K562 (cell line): ENCODE results near the gene WFIKKN1. TPM values are rescaled to one million over a fixed set of nuclear protein-coding genes. Genes with fewer than 3 reads are reported as not detected.

Source experiments
- ARID2 ChIP-seq: fragments of 450-650 bp; IDR thresholded peaks from 2 replicates; pipeline ENCODE4 v1.6.1; 2017; ENCODE audit warnings: antibody characterized with exemption, mild to moderate bottlenecking
- ATF1 ChIP-seq, 2 experiments: fragments of 450-650 bp in 1 of 2; IDR thresholded peaks; 2 replicates each; pipeline ENCODE4 v1.6.1; 2016; ENCODE audit warnings: missing compliant biosample characterization in 1 of 2, missing genetic modification characterization in 1 of 2
- CBX3 ChIP-seq, 2 experiments: IDR thresholded peaks; 1 replicate in 1 of 2; 2 replicates in 1 of 2; pipeline ENCODE4 v1.6.1; 2012; ENCODE audit warnings: inconsistent platforms in 2 of 2, low read length in 2 of 2, borderline replicate concordance in 1 of 2, control low read depth in 1 of 2
- CREM ChIP-seq: IDR thresholded peaks from 2 replicates; pipeline ENCODE4 v1.6.1; 2014; ENCODE audit warnings: antibody characterized with exemption, low read depth
- E2F1 ChIP-seq: sonication (generic); formaldehyde crosslinking; IDR thresholded peaks from 2 replicates; pipeline ENCODE4 v1.8.1; 2023; ENCODE audit warnings: mild to moderate bottlenecking, missing genetic modification reagents, moderate library complexity
- ETS1 ChIP-seq: conservative IDR thresholded peaks from 2 replicates; pipeline ENCODE4 v1.6.1; 2011; ENCODE audit warnings: low read depth, mild to moderate bottlenecking, low read length; ENCODE audit not compliant: control insufficient read depth
- FOXK1 ChIP-seq: sonication (generic); formaldehyde crosslinking; IDR thresholded peaks from 2 replicates; pipeline ENCODE4 v1.8.0; 2022; ENCODE audit warnings: missing genetic modification reagents, mild to moderate bottlenecking, borderline replicate concordance
- HDAC8 ChIP-seq: fragments of 450-650 bp; IDR thresholded peaks from 2 replicates; pipeline ENCODE4 v1.6.1; 2016; ENCODE audit warnings: mild to moderate bottlenecking, missing genetic modification characterization, moderate library complexity, missing compliant biosample characterization
- HOMEZ ChIP-seq: fragments of 250-450 bp; sonication (Bioruptor Pico); IDR thresholded peaks from 2 replicates; pipeline ENCODE4 v1.4.0; 2020; ENCODE audit warnings: mild to moderate bottlenecking, moderate library complexity
- MAZ ChIP-seq, 2 experiments: fragments of 450-650 bp in 1 of 2; sonication (generic) in 1 of 2; formaldehyde crosslinking; IDR thresholded peaks in 1 of 2; conservative IDR thresholded peaks in 1 of 2; 2 replicates each; pipeline versions ENCODE4 v1.4.0 to v1.5.0; 2020; ENCODE audit warnings: mild to moderate bottlenecking in 1 of 2, missing genetic modification reagents in 1 of 2
- MTF1 ChIP-seq: fragments of 250-450 bp; sonication (Bioruptor Pico); IDR thresholded peaks from 2 replicates; pipeline ENCODE4 v1.9.0; 2021; ENCODE audit warnings: moderate library complexity, mild to moderate bottlenecking, inconsistent platforms, borderline replicate concordance
- NFATC3 ChIP-seq: fragments of 450-650 bp; IDR thresholded peaks from 2 replicates; pipeline ENCODE4 v1.6.1; 2017; ENCODE audit warnings: mild to moderate bottlenecking
- NFIX ChIP-seq: fragments of 250-450 bp; sonication (Bioruptor Pico); IDR thresholded peaks from 2 replicates; pipeline ENCODE4 v1.4.0; 2020; ENCODE audit warnings: low read depth, mild to moderate bottlenecking, moderate library complexity
- NR4A1 ChIP-seq, 2 experiments: fragments of 250-450 bp in 1 of 2; fragments of 450-650 bp in 1 of 2; sonication (Bioruptor Pico) in 1 of 2; IDR thresholded peaks; 2 replicates each; pipeline versions ENCODE4 v1.4.0 to v1.6.1; 2016 to 2020; ENCODE audit warnings: mild to moderate bottlenecking in 2 of 2, missing compliant biosample characterization in 1 of 2, missing genetic modification characterization in 1 of 2, moderate library complexity in 1 of 2
- RBM17 ChIP-seq: fragments of 200-400 bp; formaldehyde crosslinking; IDR thresholded peaks from 2 replicates; pipeline ENCODE4 v1.6.1; 2017; ENCODE audit warnings: low read depth, mild to moderate bottlenecking, low read length, borderline replicate concordance
- RCOR1 ChIP-seq, 2 experiments: IDR thresholded peaks; 2 replicates each; pipeline ENCODE4 v1.6.1; 2012; ENCODE audit warnings: low read depth in 2 of 2, low read length in 2 of 2, borderline replicate concordance in 1 of 2, improper control_type of control experiment in 1 of 2
- SRSF9 ChIP-seq: fragments of 200-400 bp; formaldehyde crosslinking; IDR thresholded peaks from 2 replicates; pipeline ENCODE4 v1.6.1; 2017; ENCODE audit warnings: low read depth, low read length, borderline replicate concordance
- TCF15 ChIP-seq: fragments of 250-450 bp; sonication (Bioruptor Pico); IDR thresholded peaks from 2 replicates; pipeline ENCODE4 v1.8.0; 2022; ENCODE audit warnings: moderate library complexity, mild to moderate bottlenecking, inconsistent platforms
- U2AF2 ChIP-seq: fragments of 200-400 bp; formaldehyde crosslinking; optimal IDR thresholded peaks from 2 replicates; pipeline ENCODE3; 2017; ENCODE audit warnings: low read depth, mild to moderate bottlenecking, low read length
- ZFP36 ChIP-seq: fragments of 150-350 bp; IDR thresholded peaks from 2 replicates; pipeline ENCODE4 v1.6.1; 2018; ENCODE audit warnings: low read length, low read depth; ENCODE audit not compliant: partially characterized antibody
- ZNF124 ChIP-seq: sonication (generic); formaldehyde crosslinking; IDR thresholded peaks from 2 replicates; pipeline ENCODE4 v1.8.1; 2022; ENCODE audit warnings: missing genetic modification reagents
- ZNF263 ChIP-seq: sonication (generic); formaldehyde crosslinking; IDR thresholded peaks from 2 replicates; pipeline ENCODE4 v1.8.0; 2022; ENCODE audit warnings: mild to moderate bottlenecking, missing genetic modification reagents, borderline replicate concordance
- ZNF561 ChIP-seq: fragments of 450-650 bp; formaldehyde crosslinking; conservative IDR thresholded peaks from 2 replicates; pipeline ENCODE4 v1.4.0; 2020; ENCODE audit warnings: mild to moderate bottlenecking, moderate library complexity
- polyA plus RNA-seq, 8 experiments: library from polyadenylated mRNA; depleted of rRNA in 4 of 8; stranded (reverse) in 5 of 8; unstranded in 3 of 8; fragments of >200 nt; fragmentation: Nextera tagmentation in 2 of 8; fragmentation: Illumina TruSeq in 1 of 8; extraction: Ambion mirVana in 2 of 8; extraction: Trizol in 1 of 8; gene quantifications; 2 replicates each; pipeline versions ENCODE4 v1.2.1 to v1.2.3, GENCODE V29; 2011 to 2014; ENCODE audit warnings: inconsistent platforms in 1 of 8, missing spikeins in 1 of 8
- total RNA-seq, 7 experiments: library from RNA; depleted of rRNA in 6 of 7; stranded (reverse); fragments of >200 nt in 6 of 7; fragmentation: Illumina TruSeq in 2 of 7; extraction: Trizol in 2 of 7; gene quantifications; 2 replicates each; pipeline versions ENCODE4 v1.2.1 to v1.2.3, GENCODE V29; 2011 to 2021; ENCODE audit warnings: low replicate concordance in 1 of 7

Gene WFIKKN1
- total and polyA plus RNA-seq, 9 of the 15 experiments (the other 6 are each of a cell fraction or from before 2014, with no cell fraction given) = 0.14 to 1.1 (median 0.50) TPM; not detected in 4

- TF ChIP-seq ARID2 = no peak
- no peak for TF ChIP-seq HOMEZ (CRISPR knock-in tag)
- no peak for TF ChIP-seq ZNF561 (CRISPR knock-in tag)
- peak; percentile 75 for TF ChIP-seq CREM
- TF ChIP-seq ATF1 (CRISPR knock-in tag; IDR thresholded peaks at IDR 0.05) = no peak
- peak; percentile 72 for TF ChIP-seq ATF1 (tag; IDR thresholded peaks at IDR 0.05)
- TF ChIP-seq HDAC8 (tag) = 0 out of 2 replicates have a peak, but pooled peaks have one; percentile 31
- no peak for TF ChIP-seq NFIX (CRISPR knock-in tag)
- no peak for TF ChIP-seq NFATC3
- peak; percentile 79 for TF ChIP-seq ETS1
- no peak for TF ChIP-seq MTF1 (CRISPR knock-in tag)
- TF ChIP-seq U2AF2 = no peak
- peak; percentile 45; the same call in 1 of the 2 replicates for TF ChIP-seq ZNF263 (CRISPR knock-in tag)
- TF ChIP-seq RCOR1 (IDR thresholded peaks at IDR 0.05; ENCODE audit: borderline replicate concordance in 1 of 2, low read depth in 2 of 2, low read length in 2 of 2) = peak in 1 of 2 experiments; percentile 79; a peak in 1 of 4 replicates
- TF ChIP-seq CBX3 (IDR thresholded peaks at IDR 0.05; ENCODE audit: borderline replicate concordance in 1 of 2, low read length in 2 of 2) = 0 out of 3 replicates have a peak, but pooled peaks of 1 of the 2 experiments have one; percentile 32
- TF ChIP-seq FOXK1 (CRISPR knock-in tag) = no peak
- no peak for TF ChIP-seq TCF15
- TF ChIP-seq E2F1 = peak; percentile 87; the same call in 1 of the 2 replicates
- no peak for TF ChIP-seq NR4A1 (CRISPR knock-in tag; IDR thresholded peaks at IDR 0.05)
- no peak; the same call in 1 of the 2 replicates for TF ChIP-seq NR4A1 (tag; IDR thresholded peaks at IDR 0.05)
- TF ChIP-seq RBM17 = no peak
- TF ChIP-seq MAZ (CRISPR knock-in tag; conservative IDR thresholded peaks at IDR 0.05 in 1 of 2, IDR thresholded peaks at IDR 0.05 in 1 of 2) = peak; percentile 99
- no peak for TF ChIP-seq ZNF124 (CRISPR knock-in tag)
- no peak for TF ChIP-seq SRSF9
- TF ChIP-seq ZFP36 = no peak
Observed at GRCh38 chr16:667780-668518, 37.2 kb downstream of the WFIKKN1 start, which contains the start of gene RHOT2 (continued).
